Skin epidermis (tissue), 12 donors: ENCODE results near the gene BICD1.

Source experiments
- H3K27ac ChIP-seq, 21 experiments: fragments of 200-600 bp; sonication (generic) in 11 of 21; one replicate each; pipeline ENCODE4 v1.5.0; 2020; ENCODE audit warnings: mild to moderate bottlenecking in 3 of 21, inconsistent platforms in 2 of 21, moderate library complexity in 2 of 21
- H3K4me3 ChIP-seq, 7 experiments: fragments of 200-600 bp; sonication (generic) in 2 of 7; one replicate each; pipeline ENCODE4 v1.5.0; 2020; ENCODE audit warnings: inconsistent platforms in 2 of 7, mild to moderate bottlenecking in 2 of 7, moderate library complexity in 1 of 7

BICD1 gene

DNA sequence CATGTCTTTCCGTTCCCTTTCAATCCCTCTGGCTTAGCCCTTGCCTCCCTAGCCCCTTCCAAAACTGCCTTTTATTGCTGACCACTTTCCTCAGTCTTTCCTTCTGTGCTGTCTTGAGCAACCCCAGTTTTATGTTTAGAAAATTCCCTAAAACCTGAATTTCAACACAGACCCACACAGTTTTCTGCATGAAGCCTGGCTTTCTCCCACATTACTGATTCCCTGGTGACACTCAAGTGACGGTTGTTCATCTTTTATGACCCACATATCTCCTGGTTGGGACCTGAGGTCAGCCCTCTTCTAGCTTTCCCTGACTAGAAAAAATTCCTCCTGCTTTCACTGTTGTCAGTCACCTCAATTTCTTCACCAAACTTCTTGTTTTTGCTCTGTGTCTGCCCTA, 313.7 kb downstream of the BICD1 start:
- H3K27ac ChIP-seq = no peak overlapping the region
- H3K4me3 ChIP-seq = no peak overlapping the region

DNA sequence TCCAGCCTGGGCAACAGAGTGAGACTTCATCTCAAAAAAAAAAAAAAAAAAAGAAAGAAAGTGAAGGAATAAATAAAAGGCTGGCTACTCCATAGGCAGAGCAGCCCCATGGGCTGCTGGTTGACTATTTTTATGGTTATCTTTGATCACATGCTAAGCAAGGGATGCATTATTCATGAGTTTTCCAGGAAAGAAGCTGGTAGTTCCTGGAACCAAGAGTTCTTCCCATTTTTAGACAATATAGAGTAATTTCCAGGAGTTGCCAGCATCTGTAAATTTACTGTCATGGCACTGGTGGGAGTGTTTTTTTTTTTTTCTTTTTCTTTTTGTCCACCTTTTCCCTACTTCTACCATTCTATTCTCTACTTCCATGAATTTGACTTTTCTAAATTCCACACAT, 316.9 kb downstream of the BICD1 start:
- Histone ChIP-seq H3K27ac (peak overlapping the region in 1 of 21 experiments; percentile 28), H3K4me3 (no peak overlapping the region)

DNA sequence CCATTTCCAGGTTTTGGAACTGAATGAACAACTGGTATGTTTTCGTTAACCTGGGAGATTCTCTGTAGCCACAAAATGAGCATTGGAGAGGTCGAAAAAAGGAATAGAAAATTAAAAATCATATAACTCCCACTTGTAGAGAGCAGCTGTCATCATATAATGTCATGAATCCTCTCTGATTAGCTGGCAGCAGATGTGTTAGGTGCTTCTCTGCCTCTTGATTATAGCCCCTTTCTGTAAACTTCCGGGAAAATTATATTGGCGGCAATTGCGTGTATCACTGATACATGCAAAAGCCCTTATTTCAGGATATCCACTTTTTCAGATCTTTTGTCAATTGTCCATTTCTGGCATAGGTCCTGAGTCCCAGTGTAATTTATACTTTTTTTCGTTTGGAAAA, 324.4 kb downstream of the BICD1 start:
- H3K4me3 ChIP-seq = no peak overlapping the region
- no peak overlapping the region for H3K27ac ChIP-seq
